A549 (cell line): ENCODE data around the gene KIF5C.

Experiments used
- CEBPB ChIP-seq, 2 experiments: fragments of >200 bp in 1 of 2; sonication (Bioruptor Twin) in 1 of 2; formaldehyde crosslinking in 1 of 2; IDR thresholded peaks; 2 replicates each; pipeline ENCODE4 v1.6.1; 2012 to 2016
- EHMT2 ChIP-seq: fragments of 200-600 bp; sonication (generic); IDR thresholded peaks from 2 replicates; pipeline ENCODE4 v1.6.1; 2016; ENCODE audit warnings: antibody characterized with exemption, low read depth, mild to moderate bottlenecking, moderate library complexity
- ELK1 ChIP-seq: fragments of 150-350 bp; IDR thresholded peaks from 2 replicates; pipeline ENCODE4 v1.6.1; 2014; ENCODE audit warnings: low read depth, mild to moderate bottlenecking, low read length
- SMC3 ChIP-seq: fragments of >200 bp; sonication (Bioruptor Twin); formaldehyde crosslinking; IDR thresholded peaks from 3 replicates; pipeline ENCODE4 v1.6.1; 2018; ENCODE audit warnings: inconsistent platforms
- USF2 ChIP-seq: fragments of 450-650 bp; IDR thresholded peaks from 2 replicates; pipeline ENCODE4 v1.6.1; 2014; ENCODE audit warnings: antibody characterized with exemption
- TF ChIP-seq, protein P1 (sequence below): fragments of >200 bp; sonication (Bioruptor Twin); formaldehyde crosslinking; IDR thresholded peaks from 3 replicates; pipeline ENCODE4 v1.5.1; 2016
- TF ChIP-seq, protein P2 (sequence below): fragments of 200-600 bp; sonication (generic); IDR thresholded peaks from 2 replicates; pipeline ENCODE4 v1.6.1; 2016; ENCODE audit warnings: antibody characterized with exemption, mild to moderate bottlenecking, moderate library complexity
- TF ChIP-seq, protein P3 (sequence below): fragments of 250-450 bp; sonication (Bioruptor Pico); IDR thresholded peaks from 2 replicates; pipeline ENCODE4 v1.5.0; 2021; ENCODE audit warnings: mild to moderate bottlenecking, moderate library complexity, borderline replicate concordance

DNA sequence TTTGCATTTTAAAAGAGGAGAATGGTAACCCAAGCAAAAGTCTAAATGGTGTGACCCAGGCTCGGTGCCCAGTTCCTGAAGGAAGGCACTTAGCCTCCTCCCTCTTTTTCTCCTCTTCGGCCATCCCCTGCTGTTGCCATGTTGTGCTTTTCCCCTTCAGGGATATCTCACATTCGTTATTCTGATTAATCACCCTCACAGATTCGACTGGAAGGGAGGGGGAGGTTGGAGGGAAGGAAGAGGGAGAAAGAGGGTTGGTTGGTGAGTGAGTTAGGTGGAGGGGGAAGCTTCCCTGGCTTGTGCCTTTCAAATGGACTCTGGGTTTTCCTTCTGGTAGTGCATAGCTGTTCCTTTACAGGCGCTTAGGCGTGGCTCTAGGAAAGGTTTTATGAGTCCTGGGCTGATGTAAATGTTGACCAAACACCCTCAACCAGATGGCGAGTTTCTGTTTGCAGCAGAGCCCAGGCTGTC is 124.5 kb downstream of the KIF5C start:
- TF ChIP-seq EHMT2 (no peak), CEBPB (IDR thresholded peaks at IDR 0.05) (no peak), ELK1 (no peak), SMC3 (no peak), USF2 (no peak)
- TF ChIP-seq, protein P1, sequence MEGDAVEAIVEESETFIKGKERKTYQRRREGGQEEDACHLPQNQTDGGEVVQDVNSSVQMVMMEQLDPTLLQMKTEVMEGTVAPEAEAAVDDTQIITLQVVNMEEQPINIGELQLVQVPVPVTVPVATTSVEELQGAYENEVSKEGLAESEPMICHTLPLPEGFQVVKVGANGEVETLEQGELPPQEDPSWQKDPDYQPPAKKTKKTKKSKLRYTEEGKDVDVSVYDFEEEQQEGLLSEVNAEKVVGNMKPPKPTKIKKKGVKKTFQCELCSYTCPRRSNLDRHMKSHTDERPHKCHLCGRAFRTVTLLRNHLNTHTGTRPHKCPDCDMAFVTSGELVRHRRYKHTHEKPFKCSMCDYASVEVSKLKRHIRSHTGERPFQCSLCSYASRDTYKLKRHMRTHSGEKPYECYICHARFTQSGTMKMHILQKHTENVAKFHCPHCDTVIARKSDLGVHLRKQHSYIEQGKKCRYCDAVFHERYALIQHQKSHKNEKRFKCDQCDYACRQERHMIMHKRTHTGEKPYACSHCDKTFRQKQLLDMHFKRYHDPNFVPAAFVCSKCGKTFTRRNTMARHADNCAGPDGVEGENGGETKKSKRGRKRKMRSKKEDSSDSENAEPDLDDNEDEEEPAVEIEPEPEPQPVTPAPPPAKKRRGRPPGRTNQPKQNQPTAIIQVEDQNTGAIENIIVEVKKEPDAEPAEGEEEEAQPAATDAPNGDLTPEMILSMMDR, result no peak
- TF ChIP-seq, protein P2, sequence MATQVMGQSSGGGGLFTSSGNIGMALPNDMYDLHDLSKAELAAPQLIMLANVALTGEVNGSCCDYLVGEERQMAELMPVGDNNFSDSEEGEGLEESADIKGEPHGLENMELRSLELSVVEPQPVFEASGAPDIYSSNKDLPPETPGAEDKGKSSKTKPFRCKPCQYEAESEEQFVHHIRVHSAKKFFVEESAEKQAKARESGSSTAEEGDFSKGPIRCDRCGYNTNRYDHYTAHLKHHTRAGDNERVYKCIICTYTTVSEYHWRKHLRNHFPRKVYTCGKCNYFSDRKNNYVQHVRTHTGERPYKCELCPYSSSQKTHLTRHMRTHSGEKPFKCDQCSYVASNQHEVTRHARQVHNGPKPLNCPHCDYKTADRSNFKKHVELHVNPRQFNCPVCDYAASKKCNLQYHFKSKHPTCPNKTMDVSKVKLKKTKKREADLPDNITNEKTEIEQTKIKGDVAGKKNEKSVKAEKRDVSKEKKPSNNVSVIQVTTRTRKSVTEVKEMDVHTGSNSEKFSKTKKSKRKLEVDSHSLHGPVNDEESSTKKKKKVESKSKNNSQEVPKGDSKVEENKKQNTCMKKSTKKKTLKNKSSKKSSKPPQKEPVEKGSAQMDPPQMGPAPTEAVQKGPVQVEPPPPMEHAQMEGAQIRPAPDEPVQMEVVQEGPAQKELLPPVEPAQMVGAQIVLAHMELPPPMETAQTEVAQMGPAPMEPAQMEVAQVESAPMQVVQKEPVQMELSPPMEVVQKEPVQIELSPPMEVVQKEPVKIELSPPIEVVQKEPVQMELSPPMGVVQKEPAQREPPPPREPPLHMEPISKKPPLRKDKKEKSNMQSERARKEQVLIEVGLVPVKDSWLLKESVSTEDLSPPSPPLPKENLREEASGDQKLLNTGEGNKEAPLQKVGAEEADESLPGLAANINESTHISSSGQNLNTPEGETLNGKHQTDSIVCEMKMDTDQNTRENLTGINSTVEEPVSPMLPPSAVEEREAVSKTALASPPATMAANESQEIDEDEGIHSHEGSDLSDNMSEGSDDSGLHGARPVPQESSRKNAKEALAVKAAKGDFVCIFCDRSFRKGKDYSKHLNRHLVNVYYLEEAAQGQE, result no peak
- TF ChIP-seq, protein P3, sequence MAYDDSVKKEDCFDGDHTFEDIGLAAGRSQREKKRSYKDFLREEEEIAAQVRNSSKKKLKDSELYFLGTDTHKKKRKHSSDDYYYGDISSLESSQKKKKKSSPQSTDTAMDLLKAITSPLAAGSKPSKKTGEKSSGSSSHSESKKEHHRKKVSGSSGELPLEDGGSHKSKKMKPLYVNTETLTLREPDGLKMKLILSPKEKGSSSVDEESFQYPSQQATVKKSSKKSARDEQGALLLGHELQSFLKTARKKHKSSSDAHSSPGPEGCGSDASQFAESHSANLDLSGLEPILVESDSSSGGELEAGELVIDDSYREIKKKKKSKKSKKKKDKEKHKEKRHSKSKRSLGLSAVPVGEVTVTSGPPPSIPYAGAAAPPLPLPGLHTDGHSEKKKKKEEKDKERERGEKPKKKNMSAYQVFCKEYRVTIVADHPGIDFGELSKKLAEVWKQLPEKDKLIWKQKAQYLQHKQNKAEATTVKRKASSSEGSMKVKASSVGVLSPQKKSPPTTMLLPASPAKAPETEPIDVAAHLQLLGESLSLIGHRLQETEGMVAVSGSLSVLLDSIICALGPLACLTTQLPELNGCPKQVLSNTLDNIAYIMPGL (CRISPR knock-in tag), result no peak
